ENCODE measurements around the gene POLR2L.

Gene POLR2L

GRCh38 chr11:853682-854448, 11.5 kb upstream of the POLR2L start:
- DNase-seq, result no peak

- DNase-seq, result no peak
These were observed 10.4 kb upstream of the POLR2L start for GRCh38 chr11:852762-853161.

GRCh38 chr11:850775-851763, 8.7 kb upstream of the POLR2L start:
- DNase-seq, result no peak

GRCh38 chr11:849951-850774, 7.8 kb upstream of the POLR2L start:
- no peak for DNase-seq

- DNase-seq, result no peak
These were observed 6.9 kb upstream of the POLR2L start for GRCh38 chr11:849104-849824.

- peak; percentile 63 to 68 for DNase-seq
These were observed 6.1 kb upstream of the POLR2L start for GRCh38 chr11:848380-848931.

- no peak for DNase-seq
These were observed 5.5 kb upstream of the POLR2L start for GRCh38 chr11:847876-848275.

- no peak for DNase-seq
These were observed 4.3 kb upstream of the POLR2L start for GRCh38 chr11:846496-847098.

- DNase-seq, result no peak
These were observed 3.7 kb upstream of the POLR2L start for GRCh38 chr11:845872-846495.

- no peak for DNase-seq
These were observed 2.6 kb upstream of the POLR2L start for GRCh38 chr11:844693-845644.

GRCh38 chr11:843818-844692, 1.7 kb upstream of the POLR2L start:
- no peak for DNase-seq

GRCh38 chr11:843086-843734, 881 bp upstream of the POLR2L start:
- DNase-seq, result no peak

GRCh38 chr11:841981-842369, 354 bp downstream of the POLR2L start:
- DNase-seq, result no peak

- no peak for DNase-seq
These were observed 2.3 kb downstream of the POLR2L start for GRCh38 chr11:839875-840617.

GRCh38 chr11:839280-839623, 3.1 kb downstream of the POLR2L start:
- no peak for DNase-seq

- no peak for DNase-seq
These were observed 3.7 kb downstream of the POLR2L start for GRCh38 chr11:838441-839279.

- DNase-seq, result no peak
These were observed 4.4 kb downstream of the POLR2L start for GRCh38 chr11:837990-838307.
